CD4-positive, alpha-beta T cell (primary cell): ENCODE measurements around the gene ADAMTS19. TPM values are rescaled to one million over a fixed set of nuclear protein-coding genes. Genes with fewer than 3 reads are reported as not detected.

Experiments used
- ATAC-seq: fragments of 200-7000 bp; cut with Tn5 transposase; one replicate; pipeline ENCODE4 v1.10.0; 2022; ENCODE audit warnings: mild to moderate bottlenecking; ENCODE audit not compliant: poor library complexity
- CTCF ChIA-PET: fragments of 350-600 bp; sonication (Branson Sonifier 250); formaldehyde crosslinking; loops from one replicate; lab custom pipeline; 2021; ENCODE audit warnings: antibody characterized with exemption, inconsistent platforms; lab: Charles Lee
- POLR2A ChIA-PET: fragments of 350-600 bp; sonication (Branson Sonifier 250); formaldehyde crosslinking; loops from one replicate; lab custom pipeline; 2021; ENCODE audit warnings: antibody characterized with exemption, inconsistent platforms; lab: Charles Lee
- DNase-seq, 14 experiments: peaks; one replicate each; pipeline ENCODE4 v3.0.0-alpha.2; 2013 to 2020; ENCODE audit warnings: mixed read lengths in 2 of 14
- H3K27ac ChIP-seq, 2 donors: one replicate each; pipeline versions ENCODE4 v1.5.1 to v1.7.0; 2013; ENCODE audit warnings: low read length in 2 of 2, low read depth in 1 of 2, mild to moderate bottlenecking in 1 of 2
- H3K27me3 ChIP-seq, 2 experiments: 1 replicate in 1 of 2; 2 replicates in 1 of 2; pipeline versions ENCODE4 v1.6.1 to v1.7.0; 2013; ENCODE audit warnings: low read length in 2 of 2, control low read depth in 1 of 2, mild to moderate bottlenecking in 1 of 2, moderate library complexity in 1 of 2; ENCODE audit not compliant: insufficient read depth in 2 of 2, control insufficient read depth in 1 of 2
- H3K36me3 ChIP-seq: one replicate; pipeline ENCODE4 v1.6.1; 2013; ENCODE audit warnings: low read length, control low read depth; ENCODE audit not compliant: insufficient read depth
- H3K4me1 ChIP-seq: one replicate; pipeline ENCODE4 v1.6.1; 2013; ENCODE audit warnings: low read length, control low read depth; ENCODE audit not compliant: insufficient read depth
- H3K4me3 ChIP-seq: one replicate; pipeline ENCODE4 v1.5.1; 2013; ENCODE audit warnings: mild to moderate bottlenecking, low read length, moderate library complexity
- H3K9me3 ChIP-seq, 2 experiments: 1 replicate in 1 of 2; 2 replicates in 1 of 2; pipeline versions ENCODE4 v1.6.1 to v1.7.0; 2013; ENCODE audit warnings: low read length in 2 of 2, mild to moderate bottlenecking in 2 of 2, control low read depth in 1 of 2, moderate library complexity in 1 of 2; ENCODE audit not compliant: control insufficient read depth in 1 of 2, insufficient read depth in 1 of 2
- H3K27ac Mint-ChIP-seq: one replicate; pipeline ENCODE4 v1.8.0; 2020; ENCODE audit warnings: mixed read lengths
- H3K27me3 Mint-ChIP-seq: one replicate; pipeline ENCODE4 v1.8.0; 2021; ENCODE audit warnings: mixed read lengths
- H3K36me3 Mint-ChIP-seq: one replicate; pipeline ENCODE4 v1.8.0; 2021; ENCODE audit warnings: low read depth, mixed read lengths
- H3K4me1 Mint-ChIP-seq: one replicate; pipeline ENCODE4 v1.8.0; 2021; ENCODE audit warnings: low read depth, mixed read lengths
- H3K4me3 Mint-ChIP-seq: one replicate; pipeline ENCODE4 v1.8.0; 2020; ENCODE audit warnings: mild to moderate bottlenecking, mixed read lengths
- H3K9me3 Mint-ChIP-seq: one replicate; pipeline ENCODE4 v1.8.0; 2020; ENCODE audit warnings: mixed read lengths
- CTCF ChIP-seq: fragments of 200-600 bp; IDR thresholded peaks from one replicate; pipeline ENCODE4 v1.8.0; 2022; ENCODE audit warnings: antibody characterized with exemption, mild to moderate bottlenecking
- intact Hi-C, 2 experiments: fragments of 100-400 bp; cut with DNase I in 1 of 2; cut with micrococcal nuclease in 1 of 2; formaldehyde crosslinking; loops; one replicate each; pipeline versions ENCODE4 v1.15.1 to v1.9.0; 2023 to 2025; cut with DNase I, micrococcal nuclease
- total RNA-seq, 174 experiments: library from RNA in 2 of 174; stranded (reverse) in 2 of 174; gene quantifications; one replicate each; pipeline ENCODE4 v1.2.3 and lab custom pipeline; 2021 to 2026

The ADAMTS19 gene
- total RNA-seq, 2 experiments from 2014 or later: not detected

GRCh38 chr5:129506950-129507349 lies 46.9 kb downstream of the ADAMTS19 start:
- H3K4me3 ChIP-seq: no peak overlapping the region
- no peaks in the 10 kb centered on the region for H3K27me3 Mint-ChIP-seq

GRCh38 chr5:129507527-129507926 lies 47.4 kb downstream of the ADAMTS19 start:
- H3K4me3 ChIP-seq: no peak overlapping the region
- Mint-ChIP-seq H3K27me3 (no peaks in the 10 kb centered on the region), H3K36me3 (no peaks in the 10 kb centered on the region), H3K4me3 (no peak overlapping the region), H3K27ac (no peak overlapping the region), H3K4me1 (no peaks in the 10 kb centered on the region), H3K9me3 (no peaks in the 10 kb centered on the region)
- intact Hi-C loops: no loop called here
- H3K36me3 ChIP-seq: no peaks in the 10 kb centered on the region
- DNase-seq (no peak), ATAC-seq (no peak)
- H3K4me1 ChIP-seq: no peaks in the 10 kb centered on the region
- no peak for TF ChIP-seq CTCF
- H3K27me3 ChIP-seq: no peaks in the 10 kb centered on the region
- no peak overlapping the region for H3K27ac ChIP-seq
- POLR2A ChIA-PET: no interaction called here
- H3K9me3 ChIP-seq: no peaks in the 10 kb centered on the region
- CTCF ChIA-PET: no interaction called here

More at GRCh38 chr5:129506950-129507349, 46.9 kb downstream of the ADAMTS19 start:
- DNase-seq (no peak), ATAC-seq (no peak)
- intact Hi-C loops: no loop called here
- TF ChIP-seq CTCF: no peak
- ChIA-PET POLR2A (no interaction called here), CTCF (no interaction called here)
- Histone ChIP-seq H3K27me3 (no peaks in the 10 kb centered on the region), H3K27ac (no peak overlapping the region), H3K4me1 (no peaks in the 10 kb centered on the region), H3K36me3 (no peaks in the 10 kb centered on the region), H3K9me3 (no peaks in the 10 kb centered on the region)
- Mint-ChIP-seq H3K4me1 (no peaks in the 10 kb centered on the region), H3K27ac (no peak overlapping the region), H3K4me3 (no peak overlapping the region), H3K9me3 (no peaks in the 10 kb centered on the region), H3K36me3 (no peaks in the 10 kb centered on the region)

GRCh38 chr5:129508606-129509005 lies 48.5 kb downstream of the ADAMTS19 start:
- H3K9me3 Mint-ChIP-seq: no peaks in the 10 kb centered on the region
- no peaks in the 10 kb centered on the region for H3K4me1 Mint-ChIP-seq
- Histone ChIP-seq H3K27me3 (no peaks in the 10 kb centered on the region), H3K27ac (no peak overlapping the region), H3K4me3 (no peak overlapping the region), H3K9me3 (no peaks in the 10 kb centered on the region), H3K36me3 (no peaks in the 10 kb centered on the region), H3K4me1 (no peaks in the 10 kb centered on the region)
- DNase-seq: no peak
- ChIA-PET CTCF (no interaction called here), POLR2A (no interaction called here)
- no peaks in the 10 kb centered on the region for H3K27me3 Mint-ChIP-seq
- intact Hi-C loops: no loop called here
- no peak overlapping the region for H3K27ac Mint-ChIP-seq
- no peak for ATAC-seq
- no peak for TF ChIP-seq CTCF
- H3K36me3 Mint-ChIP-seq: no peaks in the 10 kb centered on the region
- no peak overlapping the region for H3K4me3 Mint-ChIP-seq
